ENCODE data around the gene PLAU.
A peak's percentile ranks its signal among the peaks of the same experiment; 100 is the strongest.

Gene PLAU

DNA sequence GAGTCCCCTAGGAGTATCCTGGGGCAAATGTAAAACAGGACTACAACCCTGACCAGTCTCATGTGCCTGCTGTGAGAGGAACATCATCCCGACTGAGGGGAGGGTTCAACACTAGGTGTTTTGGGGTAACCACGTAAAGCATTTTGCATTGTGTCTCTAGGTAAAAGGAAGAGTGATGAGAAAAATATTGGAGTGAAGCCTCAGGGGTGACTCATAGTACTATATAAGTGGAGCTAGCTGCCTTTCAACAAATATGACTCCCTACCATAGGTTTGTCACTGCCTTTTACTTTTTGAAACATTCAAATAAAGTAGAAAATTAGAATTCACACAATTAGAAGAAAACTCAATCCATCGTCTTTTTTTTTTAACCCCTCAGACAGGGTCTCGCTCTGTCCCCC is 34.0 kb upstream of the PLAU start:
- in situ Hi-C loops (cut with HindIII; ENCODE audit: low sequenced_read_pairs) = no loop called here
- no peak overlapping the region for H3K4me3 ChIP-seq (ENCODE audit: low read depth, low read length)
- no peak for DNase-seq (ENCODE audit: low read depth, low spot score)
- TF ChIP-seq, protein P1, sequence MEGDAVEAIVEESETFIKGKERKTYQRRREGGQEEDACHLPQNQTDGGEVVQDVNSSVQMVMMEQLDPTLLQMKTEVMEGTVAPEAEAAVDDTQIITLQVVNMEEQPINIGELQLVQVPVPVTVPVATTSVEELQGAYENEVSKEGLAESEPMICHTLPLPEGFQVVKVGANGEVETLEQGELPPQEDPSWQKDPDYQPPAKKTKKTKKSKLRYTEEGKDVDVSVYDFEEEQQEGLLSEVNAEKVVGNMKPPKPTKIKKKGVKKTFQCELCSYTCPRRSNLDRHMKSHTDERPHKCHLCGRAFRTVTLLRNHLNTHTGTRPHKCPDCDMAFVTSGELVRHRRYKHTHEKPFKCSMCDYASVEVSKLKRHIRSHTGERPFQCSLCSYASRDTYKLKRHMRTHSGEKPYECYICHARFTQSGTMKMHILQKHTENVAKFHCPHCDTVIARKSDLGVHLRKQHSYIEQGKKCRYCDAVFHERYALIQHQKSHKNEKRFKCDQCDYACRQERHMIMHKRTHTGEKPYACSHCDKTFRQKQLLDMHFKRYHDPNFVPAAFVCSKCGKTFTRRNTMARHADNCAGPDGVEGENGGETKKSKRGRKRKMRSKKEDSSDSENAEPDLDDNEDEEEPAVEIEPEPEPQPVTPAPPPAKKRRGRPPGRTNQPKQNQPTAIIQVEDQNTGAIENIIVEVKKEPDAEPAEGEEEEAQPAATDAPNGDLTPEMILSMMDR (IDR thresholded peaks at IDR 0.05; ENCODE audit: low read depth, low read length) = no peak

DNA sequence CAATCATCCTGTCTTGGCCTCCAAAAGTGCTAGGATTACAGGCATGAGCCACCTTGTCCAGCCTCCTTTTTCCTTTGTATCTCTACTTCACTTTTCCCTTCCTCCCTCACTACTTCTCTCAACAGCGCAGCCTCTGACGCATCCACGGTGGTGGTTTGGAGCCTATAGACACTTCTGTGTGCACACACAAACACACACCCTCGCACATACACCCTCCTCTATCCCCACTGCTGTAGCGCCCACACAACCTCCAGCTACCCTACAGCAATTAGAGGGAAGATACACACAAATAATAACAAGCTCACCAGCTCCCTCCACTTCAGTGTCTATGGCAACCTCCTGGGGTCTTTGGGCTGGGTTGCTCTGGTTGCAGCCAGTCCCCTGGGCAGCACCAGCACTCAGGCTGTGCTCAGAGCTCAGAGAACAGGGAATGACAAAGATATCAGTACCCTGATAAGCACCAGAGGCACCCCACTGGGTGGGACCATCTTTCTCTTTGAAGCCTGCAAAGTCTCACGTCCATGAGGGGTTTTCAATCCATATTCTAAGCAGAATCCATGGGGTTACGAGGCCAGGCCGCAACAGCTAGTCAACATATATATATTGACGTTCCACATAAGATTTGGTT is 33.3 kb upstream of the PLAU start:
- TF ChIP-seq, protein P1 (IDR thresholded peaks at IDR 0.05; ENCODE audit: low read depth, low read length) = no peak
- no peak overlapping the region for H3K4me3 ChIP-seq (ENCODE audit: low read depth, low read length)
- in situ Hi-C loops (cut with HindIII; ENCODE audit: low sequenced_read_pairs) = no loop called here
- no peak for DNase-seq (ENCODE audit: low read depth, low spot score)

DNA sequence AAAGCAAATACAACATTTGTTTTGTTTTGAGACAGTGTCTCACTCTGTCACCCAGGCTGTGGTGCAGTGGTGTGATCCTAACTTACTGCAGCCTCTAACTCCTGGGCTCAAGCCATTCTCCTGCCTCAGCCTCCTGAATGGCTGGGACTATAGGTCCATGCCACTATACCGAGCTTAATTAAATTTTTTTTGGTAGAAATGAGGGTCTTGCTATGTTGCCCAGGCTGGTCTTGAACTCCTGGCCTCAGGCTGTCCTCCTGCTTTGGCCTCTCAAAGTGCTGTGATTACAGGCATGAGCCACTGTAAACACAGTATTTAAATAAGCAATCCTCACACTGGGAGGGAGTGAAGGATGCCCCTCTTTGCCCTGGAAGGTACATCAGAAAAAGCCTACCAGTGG is 32.6 kb upstream of the PLAU start:
- H3K4me3 ChIP-seq (ENCODE audit: low read depth, low read length) = no peak overlapping the region
- TF ChIP-seq, protein P1 (IDR thresholded peaks at IDR 0.05; ENCODE audit: low read depth, low read length) = no peak
- in situ Hi-C loops (cut with HindIII; ENCODE audit: low sequenced_read_pairs) = no loop called here
- no peak for DNase-seq (ENCODE audit: low read depth, low spot score)

DNA sequence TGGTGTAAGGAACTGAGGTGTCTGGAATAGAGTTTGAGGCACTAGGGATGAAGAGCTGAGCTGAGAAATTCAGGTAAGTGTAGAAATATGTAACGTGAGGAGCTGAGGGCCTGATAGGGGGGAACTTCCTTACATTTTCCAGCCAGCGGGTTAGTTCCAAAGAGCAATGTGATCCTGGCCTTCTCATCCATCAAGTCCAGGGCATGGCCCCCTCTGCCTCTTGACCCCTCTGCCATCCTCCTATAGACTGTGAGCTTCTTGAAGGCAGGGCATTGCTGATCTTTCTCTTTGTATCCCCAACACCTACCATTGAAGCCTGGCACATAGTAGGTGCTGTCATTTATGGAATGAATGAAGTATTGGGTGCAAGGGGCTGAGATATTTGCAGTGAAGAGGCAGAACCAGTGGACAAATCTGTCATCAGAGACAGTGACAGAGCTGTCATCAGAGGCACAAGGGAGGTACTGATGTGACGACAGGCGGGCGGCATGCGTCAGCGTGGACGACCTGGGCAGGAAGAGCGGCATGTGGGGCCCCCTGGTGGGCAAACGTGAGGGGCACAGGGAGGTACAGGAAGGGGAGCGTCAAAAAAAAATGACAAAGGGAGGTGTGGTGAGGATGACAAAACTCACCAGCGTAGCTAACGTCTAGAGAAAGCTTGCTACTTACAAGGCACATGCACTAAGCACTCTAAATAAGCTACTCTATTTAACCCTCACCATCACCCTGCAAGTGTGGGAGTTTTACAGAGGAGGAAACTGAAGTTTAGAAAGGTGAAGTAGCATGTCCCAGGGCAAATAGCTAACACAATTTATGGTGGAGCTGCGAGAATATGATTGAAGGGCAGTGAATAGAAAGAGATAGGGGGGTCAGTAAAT is 31.4 kb upstream of the PLAU start:
- in situ Hi-C loops (cut with HindIII; ENCODE audit: low sequenced_read_pairs) = no loop called here
- peak; percentile 78 for DNase-seq (ENCODE audit: low read depth, low spot score)
- no peak overlapping the region for H3K4me3 ChIP-seq (ENCODE audit: low read depth, low read length)
- TF ChIP-seq, protein P1 (IDR thresholded peaks at IDR 0.05; ENCODE audit: low read depth, low read length) = peak; percentile 91

GRCh38 chr10:73881221-73881919 is 29.6 kb upstream of the PLAU start:
- TF ChIP-seq, protein P1 (IDR thresholded peaks at IDR 0.05; ENCODE audit: low read depth, low read length) = no peak
- in situ Hi-C loops (cut with HindIII; ENCODE audit: low sequenced_read_pairs) = no loop called here

DNA sequence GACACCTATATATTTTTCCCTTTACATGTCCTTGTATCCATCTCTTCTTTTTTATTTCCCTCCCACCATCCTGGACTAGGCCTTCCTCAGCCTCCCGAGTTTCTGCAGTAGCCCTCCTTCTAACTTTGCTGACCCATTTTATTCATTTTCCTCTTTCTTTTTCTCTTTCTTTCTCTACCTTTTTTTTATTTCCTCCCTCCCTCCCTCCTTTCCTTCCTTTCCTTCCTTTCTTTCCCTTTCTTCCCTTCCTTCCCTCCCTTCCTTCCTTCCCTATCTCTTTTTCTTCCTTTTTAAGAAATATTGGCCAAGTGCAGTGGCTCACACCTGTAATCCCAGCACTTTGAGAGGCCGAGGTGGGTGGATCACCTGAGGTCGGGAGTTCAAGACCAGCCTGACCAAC is 26.9 kb upstream of the PLAU start:
- in situ Hi-C loops (cut with HindIII; ENCODE audit: low sequenced_read_pairs) = no loop called here
- TF ChIP-seq, protein P1 (IDR thresholded peaks at IDR 0.05; ENCODE audit: low read depth, low read length) = no peak
- no peak overlapping the region for H3K4me3 ChIP-seq (ENCODE audit: low read depth, low read length)

More at GRCh38 chr10:73881221-73881919, 29.6 kb upstream of the PLAU start:
- DNase-seq (ENCODE audit: low read depth, low spot score) = no peak
- no peak overlapping the region for H3K4me3 ChIP-seq (ENCODE audit: low read depth, low read length)

More for the DNA sequence above, 26.9 kb upstream of the PLAU start:
- no peak for DNase-seq (ENCODE audit: low read depth, low spot score)

Data from astrocyte of the spinal cord (primary cell).